H1 (cell line): Measurements from ENCODE around the gene CLIC3. TPM values are rescaled to one million over a fixed set of nuclear protein-coding genes. Genes with fewer than 3 reads are reported as not detected.

Source experiments
- FOSL1 ChIP-seq: IDR thresholded peaks from 2 replicates; pipeline ENCODE4 v1.6.1; 2011; ENCODE audit warnings: mild to moderate bottlenecking, low read depth, low read length, moderate library complexity; ENCODE audit not compliant: insufficient read depth
- GTF2F1 ChIP-seq: IDR thresholded peaks from 2 replicates; pipeline ENCODE4 v1.6.1; 2012; ENCODE audit warnings: low read depth, low read length, improper control_type of control experiment, borderline replicate concordance
- KDM4A ChIP-seq: IDR thresholded peaks from one replicate; pipeline ENCODE4 v1.7.1; 2012; ENCODE audit warnings: low read depth, mild to moderate bottlenecking, moderate library complexity, low read length, inconsistent platforms; ENCODE audit not compliant: severe bottlenecking
- RAD21 ChIP-seq, 2 experiments: IDR thresholded peaks in 1 of 2; conservative IDR thresholded peaks in 1 of 2; 2 replicates each; pipeline ENCODE4 v1.6.1; 2011; ENCODE audit warnings: low read depth in 2 of 2, low read length in 2 of 2, improper control_type of control experiment in 1 of 2, inconsistent platforms in 1 of 2, mild to moderate bottlenecking in 1 of 2, moderate library complexity in 1 of 2
- RBBP5 ChIP-seq: IDR thresholded peaks from 2 replicates; pipeline ENCODE4 v1.7.1; 2012; ENCODE audit warnings: low read depth, mild to moderate bottlenecking, inconsistent platforms, low read length, moderate library complexity, borderline replicate concordance
- RXRA ChIP-seq: IDR thresholded peaks from 2 replicates; pipeline ENCODE4 v1.6.1; 2011; ENCODE audit warnings: low read depth, mild to moderate bottlenecking, low read length, moderate library complexity; ENCODE audit not compliant: insufficient read depth
- polyA plus RNA-seq, 7 experiments: library from polyadenylated mRNA; depleted of rRNA in 3 of 7; stranded (reverse) in 5 of 7; unstranded in 2 of 7; fragments of >200 nt in 5 of 7; fragments of 200-250 nt in 2 of 7; gene quantifications; 1 replicate in 5 of 7; 2 replicates in 1 of 7; 4 replicates in 1 of 7; pipeline versions ENCODE4 v1.2.1 to v1.2.3, GENCODE V29; 2011 to 2013; ENCODE audit warnings: missing spikeins in 2 of 7, mixed read lengths in 2 of 7
- total RNA-seq: library from RNA; stranded (reverse); fragmentation: NEBNext Ultra II Directional; extraction: Animal tissue kit (Norgen Biotek cat#: 25700); gene quantifications from 2 replicates; pipeline ENCODE4 v1.2.1, GENCODE V29; 2021
- TF ChIP-seq, protein P1 (sequence below): fragments of 300-600 bp; sonication (generic); IDR thresholded peaks from 2 replicates; pipeline ENCODE4 v1.7.1; 2012; ENCODE audit warnings: low read length, moderate library complexity, mild to moderate bottlenecking, inconsistent platforms; ENCODE audit not compliant: insufficient replicate concordance
- TF ChIP-seq, protein P2 (sequence below): IDR thresholded peaks from 2 replicates; pipeline ENCODE4 v1.6.1; 2011; ENCODE audit warnings: low read length, improper control_type of control experiment

CLIC3 gene
- total and polyA plus RNA-seq, 2 of the 8 experiments (the other 6 are each of a cell fraction or from before 2014, with no cell fraction given) = 0.12 TPM; not detected in 1

DNA sequence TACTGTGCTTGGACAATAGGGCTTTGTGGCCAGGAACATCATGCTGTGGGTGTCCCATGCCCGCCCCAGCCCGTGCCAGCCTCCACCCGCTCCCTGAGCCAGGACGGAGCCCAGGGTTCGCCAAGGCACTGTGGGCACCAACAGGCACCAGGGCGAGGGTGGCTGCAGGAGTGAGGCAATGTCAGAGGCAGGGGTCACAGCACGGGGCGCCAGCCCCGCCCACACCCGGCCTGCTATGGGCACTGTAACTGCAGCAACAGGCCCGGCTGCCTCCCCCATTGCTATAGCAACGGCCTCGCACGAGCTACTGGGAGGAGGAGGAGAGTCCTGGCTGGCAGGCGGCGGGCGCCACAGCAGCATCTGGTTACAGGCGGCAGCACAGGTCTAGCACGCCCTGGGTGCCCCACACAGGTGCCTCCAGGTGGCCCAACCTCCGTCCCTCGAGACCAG is 29.2 kb upstream of the CLIC3 start (continued):
- TF ChIP-seq, protein P1, sequence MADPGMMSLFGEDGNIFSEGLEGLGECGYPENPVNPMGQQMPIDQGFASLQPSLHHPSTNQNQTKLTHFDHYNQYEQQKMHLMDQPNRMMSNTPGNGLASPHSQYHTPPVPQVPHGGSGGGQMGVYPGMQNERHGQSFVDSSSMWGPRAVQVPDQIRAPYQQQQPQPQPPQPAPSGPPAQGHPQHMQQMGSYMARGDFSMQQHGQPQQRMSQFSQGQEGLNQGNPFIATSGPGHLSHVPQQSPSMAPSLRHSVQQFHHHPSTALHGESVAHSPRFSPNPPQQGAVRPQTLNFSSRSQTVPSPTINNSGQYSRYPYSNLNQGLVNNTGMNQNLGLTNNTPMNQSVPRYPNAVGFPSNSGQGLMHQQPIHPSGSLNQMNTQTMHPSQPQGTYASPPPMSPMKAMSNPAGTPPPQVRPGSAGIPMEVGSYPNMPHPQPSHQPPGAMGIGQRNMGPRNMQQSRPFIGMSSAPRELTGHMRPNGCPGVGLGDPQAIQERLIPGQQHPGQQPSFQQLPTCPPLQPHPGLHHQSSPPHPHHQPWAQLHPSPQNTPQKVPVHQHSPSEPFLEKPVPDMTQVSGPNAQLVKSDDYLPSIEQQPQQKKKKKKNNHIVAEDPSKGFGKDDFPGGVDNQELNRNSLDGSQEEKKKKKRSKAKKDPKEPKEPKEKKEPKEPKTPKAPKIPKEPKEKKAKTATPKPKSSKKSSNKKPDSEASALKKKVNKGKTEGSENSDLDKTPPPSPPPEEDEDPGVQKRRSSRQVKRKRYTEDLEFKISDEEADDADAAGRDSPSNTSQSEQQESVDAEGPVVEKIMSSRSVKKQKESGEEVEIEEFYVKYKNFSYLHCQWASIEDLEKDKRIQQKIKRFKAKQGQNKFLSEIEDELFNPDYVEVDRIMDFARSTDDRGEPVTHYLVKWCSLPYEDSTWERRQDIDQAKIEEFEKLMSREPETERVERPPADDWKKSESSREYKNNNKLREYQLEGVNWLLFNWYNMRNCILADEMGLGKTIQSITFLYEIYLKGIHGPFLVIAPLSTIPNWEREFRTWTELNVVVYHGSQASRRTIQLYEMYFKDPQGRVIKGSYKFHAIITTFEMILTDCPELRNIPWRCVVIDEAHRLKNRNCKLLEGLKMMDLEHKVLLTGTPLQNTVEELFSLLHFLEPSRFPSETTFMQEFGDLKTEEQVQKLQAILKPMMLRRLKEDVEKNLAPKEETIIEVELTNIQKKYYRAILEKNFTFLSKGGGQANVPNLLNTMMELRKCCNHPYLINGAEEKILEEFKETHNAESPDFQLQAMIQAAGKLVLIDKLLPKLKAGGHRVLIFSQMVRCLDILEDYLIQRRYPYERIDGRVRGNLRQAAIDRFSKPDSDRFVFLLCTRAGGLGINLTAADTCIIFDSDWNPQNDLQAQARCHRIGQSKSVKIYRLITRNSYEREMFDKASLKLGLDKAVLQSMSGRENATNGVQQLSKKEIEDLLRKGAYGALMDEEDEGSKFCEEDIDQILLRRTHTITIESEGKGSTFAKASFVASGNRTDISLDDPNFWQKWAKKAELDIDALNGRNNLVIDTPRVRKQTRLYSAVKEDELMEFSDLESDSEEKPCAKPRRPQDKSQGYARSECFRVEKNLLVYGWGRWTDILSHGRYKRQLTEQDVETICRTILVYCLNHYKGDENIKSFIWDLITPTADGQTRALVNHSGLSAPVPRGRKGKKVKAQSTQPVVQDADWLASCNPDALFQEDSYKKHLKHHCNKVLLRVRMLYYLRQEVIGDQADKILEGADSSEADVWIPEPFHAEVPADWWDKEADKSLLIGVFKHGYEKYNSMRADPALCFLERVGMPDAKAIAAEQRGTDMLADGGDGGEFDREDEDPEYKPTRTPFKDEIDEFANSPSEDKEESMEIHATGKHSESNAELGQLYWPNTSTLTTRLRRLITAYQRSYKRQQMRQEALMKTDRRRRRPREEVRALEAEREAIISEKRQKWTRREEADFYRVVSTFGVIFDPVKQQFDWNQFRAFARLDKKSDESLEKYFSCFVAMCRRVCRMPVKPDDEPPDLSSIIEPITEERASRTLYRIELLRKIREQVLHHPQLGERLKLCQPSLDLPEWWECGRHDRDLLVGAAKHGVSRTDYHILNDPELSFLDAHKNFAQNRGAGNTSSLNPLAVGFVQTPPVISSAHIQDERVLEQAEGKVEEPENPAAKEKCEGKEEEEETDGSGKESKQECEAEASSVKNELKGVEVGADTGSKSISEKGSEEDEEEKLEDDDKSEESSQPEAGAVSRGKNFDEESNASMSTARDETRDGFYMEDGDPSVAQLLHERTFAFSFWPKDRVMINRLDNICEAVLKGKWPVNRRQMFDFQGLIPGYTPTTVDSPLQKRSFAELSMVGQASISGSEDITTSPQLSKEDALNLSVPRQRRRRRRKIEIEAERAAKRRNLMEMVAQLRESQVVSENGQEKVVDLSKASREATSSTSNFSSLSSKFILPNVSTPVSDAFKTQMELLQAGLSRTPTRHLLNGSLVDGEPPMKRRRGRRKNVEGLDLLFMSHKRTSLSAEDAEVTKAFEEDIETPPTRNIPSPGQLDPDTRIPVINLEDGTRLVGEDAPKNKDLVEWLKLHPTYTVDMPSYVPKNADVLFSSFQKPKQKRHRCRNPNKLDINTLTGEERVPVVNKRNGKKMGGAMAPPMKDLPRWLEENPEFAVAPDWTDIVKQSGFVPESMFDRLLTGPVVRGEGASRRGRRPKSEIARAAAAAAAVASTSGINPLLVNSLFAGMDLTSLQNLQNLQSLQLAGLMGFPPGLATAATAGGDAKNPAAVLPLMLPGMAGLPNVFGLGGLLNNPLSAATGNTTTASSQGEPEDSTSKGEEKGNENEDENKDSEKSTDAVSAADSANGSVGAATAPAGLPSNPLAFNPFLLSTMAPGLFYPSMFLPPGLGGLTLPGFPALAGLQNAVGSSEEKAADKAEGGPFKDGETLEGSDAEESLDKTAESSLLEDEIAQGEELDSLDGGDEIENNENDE = no peak
- TF ChIP-seq RAD21 (IDR thresholded peaks at IDR 0.05 in 1 of 2, conservative IDR thresholded peaks at IDR 0.05 in 1 of 2; ENCODE audit: low read depth in 2 of 2, low read length in 2 of 2) (no peak), GTF2F1 (no peak), FOSL1 (no peak), KDM4A (no peak), RXRA (no peak), RBBP5 (no peak)
- TF ChIP-seq, protein P2, sequence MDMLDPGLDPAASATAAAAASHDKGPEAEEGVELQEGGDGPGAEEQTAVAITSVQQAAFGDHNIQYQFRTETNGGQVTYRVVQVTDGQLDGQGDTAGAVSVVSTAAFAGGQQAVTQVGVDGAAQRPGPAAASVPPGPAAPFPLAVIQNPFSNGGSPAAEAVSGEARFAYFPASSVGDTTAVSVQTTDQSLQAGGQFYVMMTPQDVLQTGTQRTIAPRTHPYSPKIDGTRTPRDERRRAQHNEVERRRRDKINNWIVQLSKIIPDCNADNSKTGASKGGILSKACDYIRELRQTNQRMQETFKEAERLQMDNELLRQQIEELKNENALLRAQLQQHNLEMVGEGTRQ = no peak
